Suppressor macrophage treated with lipopolysaccharide for 4 hours (primary cell): ENCODE results near the gene BIVM.

Experiments
- DNase-seq: peaks from one replicate; pipeline ENCODE4 v3.0.0-alpha.2; 2020

The BIVM gene

DNA sequence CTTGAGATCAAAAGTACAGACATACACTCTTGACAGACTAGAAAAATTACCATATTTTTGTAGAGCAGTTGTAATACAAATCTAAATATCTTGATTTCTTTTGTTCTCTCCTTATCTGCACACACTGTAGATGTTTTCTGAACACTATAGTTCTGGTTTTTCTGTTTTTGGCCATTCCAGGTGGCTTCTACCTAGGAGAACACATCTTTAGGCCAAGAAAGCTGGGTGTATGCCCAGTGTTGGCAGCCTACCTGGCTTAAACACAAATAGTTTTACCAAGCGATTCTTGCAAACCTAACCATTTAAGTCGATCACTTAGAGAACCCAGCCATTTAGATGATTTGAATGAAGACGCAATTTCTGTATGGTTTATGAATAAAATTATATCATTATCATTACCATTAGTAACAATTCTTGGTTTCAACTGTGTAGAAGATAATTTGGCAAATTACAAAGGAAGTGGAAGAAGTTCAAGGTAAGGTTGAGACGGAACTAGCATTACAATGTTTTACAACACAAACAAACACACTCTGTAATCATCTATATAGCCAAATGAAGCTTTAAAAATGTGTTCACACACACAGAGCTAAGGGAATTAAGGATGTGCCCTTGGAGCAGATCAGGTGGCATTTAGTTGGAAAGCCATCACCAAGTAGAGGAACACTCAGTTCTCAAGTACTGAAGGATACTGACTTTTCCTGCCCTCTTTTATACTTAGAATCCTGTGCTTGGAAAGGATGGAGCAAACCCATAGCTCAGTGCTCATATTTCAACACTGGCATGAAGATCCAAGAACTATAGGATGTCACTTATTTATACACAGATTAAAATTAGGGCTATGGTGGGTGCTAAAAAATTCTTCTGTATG is 83.1 kb downstream of the BIVM start:
- no peak for DNase-seq
